GM21390 (cell line): ENCODE measurements around the gene CCNL2.
A peak's percentile ranks its signal among the peaks of the same experiment; 100 is the strongest.

Experiments used
- ATAC-seq: cut with Tn5 transposase; IDR thresholded peaks from one replicate; pipeline ENCODE4 v1.9.1; 2021; ENCODE audit not compliant: unreplicated experiment

The CCNL2 gene

GRCh38 chr1:1357871-1358432, 41.2 kb downstream of the CCNL2 start:
- no peak for ATAC-seq

DNA sequence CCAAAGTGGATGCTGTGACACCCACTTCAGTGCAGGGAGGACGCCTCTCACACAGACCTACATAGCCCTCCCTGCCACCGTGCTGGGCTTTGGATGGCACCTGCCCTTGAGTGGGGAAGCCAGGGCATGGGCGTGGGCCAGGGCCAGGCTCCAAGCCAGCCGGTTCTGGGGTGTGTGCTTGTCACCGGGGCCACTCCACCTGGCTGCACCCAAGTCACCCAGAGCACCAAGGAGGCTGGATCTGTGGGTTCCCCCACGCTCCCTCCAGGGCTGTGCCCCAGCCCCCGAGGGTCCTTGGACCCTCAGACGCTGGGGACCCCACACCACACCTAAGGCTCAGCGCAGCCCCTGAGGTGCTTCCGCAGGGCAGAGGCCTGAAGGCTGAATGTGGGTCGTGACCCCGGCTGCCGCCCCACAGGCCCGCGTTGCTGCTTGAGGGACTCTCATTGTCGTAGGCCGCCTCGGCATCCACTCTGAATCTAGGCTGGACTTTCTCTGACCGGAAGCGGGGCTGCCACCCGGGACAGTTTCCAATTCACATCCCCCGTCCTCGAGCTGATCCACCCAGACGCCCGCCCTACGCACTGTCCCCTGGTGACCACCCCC, 42.2 kb downstream of the CCNL2 start:
- ATAC-seq: no peak

- ATAC-seq: no peak
These were observed 42.9 kb downstream of the CCNL2 start for GRCh38 chr1:1356166-1356795.

GRCh38 chr1:1355416-1355815, 43.7 kb downstream of the CCNL2 start:
- no peak for ATAC-seq

DNA sequence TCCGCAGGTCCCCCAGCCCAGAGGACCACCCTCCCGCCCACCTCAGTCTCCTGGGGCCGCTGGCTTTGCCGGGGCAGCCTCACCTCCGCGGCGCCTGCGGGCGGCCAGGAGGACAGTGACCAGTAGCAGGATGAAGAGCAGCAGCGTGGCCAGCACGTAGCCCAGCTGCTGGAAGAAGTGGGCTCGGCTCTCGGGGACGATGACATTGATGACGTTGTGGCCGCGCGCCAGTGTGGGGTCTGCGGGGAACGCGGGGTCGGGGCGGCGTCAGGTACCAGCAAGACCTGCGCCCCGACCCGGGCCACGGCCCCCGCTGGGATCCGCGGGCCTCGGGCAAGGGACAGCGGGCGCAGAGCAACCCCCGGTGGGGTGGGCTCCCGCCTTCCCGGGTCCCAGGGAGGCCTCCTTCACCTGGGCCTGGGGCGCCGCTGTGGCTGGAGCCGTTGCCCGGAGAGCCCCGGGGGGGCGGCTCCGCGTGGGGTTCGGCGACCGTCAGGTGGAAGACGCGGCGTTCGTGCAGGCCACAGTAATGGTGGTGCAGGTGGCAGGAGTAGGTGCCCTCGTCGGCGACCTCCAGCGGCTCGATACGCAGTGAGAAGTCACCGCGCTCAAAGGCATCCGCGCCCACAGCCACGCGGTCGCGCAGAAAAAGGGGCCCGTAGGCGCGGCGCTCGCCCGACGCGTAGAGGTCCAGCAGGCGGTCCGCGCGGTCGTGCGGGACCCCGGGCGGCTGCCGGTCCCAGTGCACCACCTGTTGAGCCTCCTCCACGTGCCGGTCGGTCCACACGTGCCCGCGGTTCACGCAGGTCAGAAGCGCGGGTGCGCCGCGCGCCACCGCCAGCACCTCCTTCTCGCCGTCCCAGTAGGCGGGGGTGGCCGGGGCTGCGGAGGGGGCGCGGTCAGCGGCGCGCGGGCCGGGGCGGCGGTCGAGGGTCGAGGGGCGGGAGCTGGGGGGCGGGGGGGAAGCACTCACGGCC, 44.6 kb downstream of the CCNL2 start:
- ATAC-seq: no peak

- no peak for ATAC-seq
These were observed 45.6 kb downstream of the CCNL2 start for GRCh38 chr1:1353389-1354151.

DNA sequence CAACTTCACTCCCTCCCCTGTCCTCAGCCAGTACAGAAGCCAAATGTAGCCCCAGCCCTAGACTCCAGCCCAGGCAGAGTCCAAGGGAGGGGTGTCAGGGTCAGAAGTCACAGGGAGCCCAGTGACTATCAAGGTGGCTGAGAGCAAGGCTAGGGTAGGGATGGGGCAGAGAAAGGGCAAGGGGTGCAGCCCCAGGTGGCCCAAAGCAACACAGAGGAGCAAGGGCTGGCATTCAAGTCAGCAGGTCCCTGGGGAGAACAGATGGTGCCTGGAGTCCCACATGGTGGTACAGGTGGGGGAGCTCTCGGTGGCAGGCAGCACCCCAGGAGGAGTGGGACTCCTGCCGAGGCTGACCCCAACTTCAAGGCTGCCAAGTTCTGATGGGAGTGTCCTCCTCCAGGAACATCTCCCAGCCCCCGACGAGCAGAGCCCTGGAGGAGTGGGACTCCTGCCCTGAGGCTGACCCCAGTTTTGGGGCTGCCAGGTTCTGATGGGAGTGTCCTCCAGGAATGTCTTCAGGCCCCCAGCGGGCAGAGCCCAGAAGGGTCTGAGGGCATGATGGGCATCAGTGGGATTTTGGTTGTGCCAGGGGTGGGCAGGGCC, 46.2 kb downstream of the CCNL2 start:
- ATAC-seq: no peak

DNA sequence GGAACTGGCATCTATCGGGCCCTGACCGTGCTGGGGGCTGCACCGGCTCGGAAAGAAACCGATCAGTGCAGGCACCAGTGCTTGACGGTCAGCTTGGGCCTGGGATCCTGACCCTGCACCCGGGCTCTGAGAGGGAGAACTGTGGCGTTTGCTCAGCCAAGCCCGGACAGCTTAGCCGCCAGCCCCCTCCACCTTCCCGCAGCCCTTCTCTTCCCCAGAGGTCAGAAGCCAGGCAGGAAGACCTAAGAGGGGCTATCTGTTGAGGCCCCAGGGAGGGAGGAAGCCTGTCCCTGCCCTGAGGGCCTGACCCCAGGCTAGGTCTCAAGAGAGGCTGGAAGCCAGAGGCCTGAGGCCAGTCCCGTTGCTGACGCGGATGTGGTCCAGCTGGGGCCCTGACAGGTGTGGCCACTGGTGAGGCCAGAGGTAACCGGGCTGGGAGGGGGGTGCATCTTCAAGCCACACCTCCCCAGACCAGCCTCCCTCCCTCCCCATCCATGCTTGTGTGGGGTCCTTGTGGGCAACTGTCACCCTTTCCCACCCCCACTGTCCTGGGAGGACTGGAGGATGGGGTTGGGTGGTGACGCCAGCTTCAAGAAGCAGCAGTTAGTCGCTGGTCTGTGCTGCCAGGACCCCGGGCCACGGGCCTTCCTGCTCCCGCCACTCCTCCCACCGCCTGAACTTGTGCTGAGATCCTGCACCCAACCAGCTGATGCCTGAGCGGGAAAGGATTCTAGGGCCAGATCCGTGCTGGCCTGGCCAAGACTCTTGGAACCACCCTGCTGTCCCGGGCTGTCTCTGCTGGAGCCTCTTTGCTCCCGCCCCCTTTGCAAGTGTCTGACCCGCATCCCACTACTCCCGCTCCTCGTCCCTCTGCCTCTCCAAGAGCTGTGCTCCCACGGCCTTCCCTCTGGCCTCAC, 47.4 kb downstream of the CCNL2 start:
- no peak for ATAC-seq

DNA sequence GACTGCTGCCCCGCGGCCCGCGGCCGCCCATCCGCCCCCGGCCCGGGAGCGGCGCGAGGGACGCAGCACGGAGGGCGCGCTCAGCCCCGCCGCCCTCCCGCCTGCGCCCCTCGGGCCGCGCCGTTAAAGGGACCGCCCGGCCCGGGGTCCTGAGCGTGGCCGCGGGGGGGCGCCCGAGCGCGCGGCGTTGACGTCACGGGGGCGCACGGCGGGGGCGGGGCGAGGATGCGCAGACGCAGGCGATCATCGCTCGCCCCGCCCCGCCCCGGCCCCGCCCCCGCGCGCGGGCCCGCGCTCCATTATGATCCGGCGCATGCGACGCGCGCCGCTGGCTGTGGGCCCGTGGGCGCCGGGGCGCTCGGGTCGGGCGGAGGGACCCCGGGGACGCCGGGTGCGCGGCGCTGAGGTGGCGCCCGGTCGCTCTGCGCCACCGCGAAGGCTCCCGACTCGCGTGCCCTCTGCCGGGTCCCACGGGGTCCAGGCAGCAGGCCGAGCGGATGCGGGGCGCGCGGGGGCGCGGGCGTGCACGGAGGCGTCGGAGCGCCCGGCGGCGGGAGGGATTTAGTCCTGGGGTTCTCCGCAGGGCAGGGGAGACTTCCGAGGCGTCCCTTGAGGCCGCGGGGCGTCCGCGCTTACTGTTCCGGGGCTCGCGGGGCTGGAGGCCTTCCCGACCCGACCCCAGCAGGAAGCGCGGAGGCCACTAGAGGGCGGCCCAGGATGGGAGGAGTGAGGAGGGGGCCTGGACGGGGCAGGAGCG, 49.7 kb downstream of the CCNL2 start, which contains the start of gene DVL1:
Gene DVL1 (minus strand): TSS at position 163 of the 757 bp plus-strand sequence. CDS start 353 bp downstream, outside the sequence.
- peak; percentile 63 for ATAC-seq

GRCh38 chr1:1348420-1349255, 50.5 kb downstream of the CCNL2 start:
- peak; percentile 31 for ATAC-seq

- no peak for ATAC-seq
These were observed 51.3 kb downstream of the CCNL2 start for GRCh38 chr1:1347663-1348419.

GRCh38 chr1:1347026-1347595, 52.0 kb downstream of the CCNL2 start:
- ATAC-seq: no peak

DNA sequence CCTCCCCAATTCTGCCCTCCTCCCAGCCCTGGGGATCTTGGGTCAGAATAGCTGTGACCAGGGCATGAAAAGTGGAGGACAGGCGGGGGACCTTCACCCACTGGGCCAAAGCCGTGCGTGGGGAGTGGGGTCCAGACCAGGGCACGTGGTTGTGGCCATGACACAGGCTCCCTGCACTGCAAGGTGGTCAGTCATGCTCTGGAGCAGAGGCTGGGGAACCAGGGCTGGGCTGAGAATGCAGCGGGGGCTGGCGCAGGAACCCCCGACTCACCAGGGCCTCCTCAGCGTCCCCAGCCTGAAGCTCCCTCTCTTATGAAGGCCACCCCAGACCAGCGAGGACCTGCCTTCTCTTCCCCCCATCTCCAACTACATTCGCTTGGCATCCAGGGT, 52.6 kb downstream of the CCNL2 start:
- no peak for ATAC-seq

DNA sequence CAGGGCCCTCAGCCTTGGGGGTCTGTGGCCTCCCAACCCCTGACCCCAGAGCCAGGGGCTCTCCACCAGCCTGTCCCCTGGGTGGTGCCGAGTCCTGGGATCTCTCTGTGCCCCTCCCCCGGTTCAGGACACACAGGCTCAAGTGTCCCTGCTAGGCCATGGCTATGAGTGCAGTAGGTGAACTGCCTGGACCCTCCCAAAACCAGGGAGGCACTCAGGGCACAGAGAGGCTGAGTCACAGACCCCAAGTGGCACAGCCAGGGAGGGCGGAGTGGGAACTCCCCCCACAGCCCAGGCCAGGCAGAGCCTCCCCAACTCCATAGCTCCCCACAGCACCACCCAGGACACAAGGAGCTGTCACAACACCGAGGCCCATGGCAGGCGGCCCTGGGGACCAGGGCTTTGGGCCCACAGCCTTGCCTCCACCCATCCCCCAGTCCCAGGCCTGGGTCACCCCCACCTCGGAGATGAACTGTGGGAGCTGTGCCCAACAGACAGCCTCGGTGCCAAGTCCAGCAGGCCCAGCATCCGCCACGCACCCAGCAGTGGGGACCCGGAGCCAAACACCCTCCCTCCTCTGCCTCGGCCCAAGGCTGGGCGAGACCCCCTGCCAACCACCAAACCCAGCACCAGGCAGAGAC, 53.2 kb downstream of the CCNL2 start:
- ATAC-seq: no peak

GRCh38 chr1:1345384-1345783, 53.8 kb downstream of the CCNL2 start:
- no peak for ATAC-seq
